Measurements from ENCODE around the gene PRICKLE2. TPM values are rescaled to one million over a fixed set of nuclear protein-coding genes. Genes with fewer than 3 reads are reported as not detected.

Gene PRICKLE2
- total and polyA plus RNA-seq, 2 experiments from 2014 or later, result 1.1 to 12.5 TPM

DNA sequence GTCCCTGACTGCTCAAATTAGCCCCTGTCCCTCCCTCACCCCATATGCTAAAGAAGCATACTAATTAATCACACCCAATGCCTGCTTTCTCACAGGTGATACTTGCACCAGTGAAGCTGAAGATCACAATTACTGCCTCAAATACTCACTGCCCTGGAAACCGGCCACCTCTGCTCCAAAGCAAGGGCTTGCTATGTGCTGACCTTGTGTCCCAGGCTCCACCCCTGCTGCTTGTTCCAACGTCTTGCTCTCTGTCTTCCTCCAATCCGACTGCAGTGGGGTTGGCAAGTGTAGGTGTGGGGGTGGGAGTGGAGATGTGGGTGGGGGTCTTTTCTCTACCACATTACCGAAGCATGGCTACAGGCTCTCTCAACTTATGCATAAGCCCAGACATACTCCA, 146.3 kb downstream of the PRICKLE2 start:
- Mint-ChIP-seq H3K4me3 (no peak overlapping the region), H3K36me3 (ENCODE audit: low read depth) (no peaks in the 10 kb centered on the region), H3K9me3 (no peaks in the 10 kb centered on the region), H3K27ac (no peak overlapping the region), H3K4me1 (peaks cover 9% of the 10 kb centered on the region; the same call in 2 of the 3 replicates), H3K27me3 (ENCODE audit: insufficient read depth, low read depth, poor library complexity) (peaks cover 4% of the 10 kb centered on the region)
- no peaks in the 10 kb centered on the region for H3F3A ChIP-seq (replicated peaks; ENCODE audit: low read depth)
- H3K4me2 ChIP-seq, result no peak overlapping the region
- no peak overlapping the region for H3K27ac ChIP-seq (ENCODE audit: low read depth)
- H3K9me2 ChIP-seq (ENCODE audit: insufficient read depth), result peaks cover 2% of the 10 kb centered on the region; the same call in 1 of the 2 replicates
- H2AFZ ChIP-seq, result no peak overlapping the region
- no peak overlapping the region for H3K4me3 ChIP-seq
- ATAC-seq (no peak), DNase-seq (ENCODE audit: low spot score) (no peak)
- H4K20me1 ChIP-seq (replicated peaks; ENCODE audit: insufficient read depth), result no peaks in the 10 kb centered on the region
- H3K79me2 ChIP-seq (replicated peaks; ENCODE audit: insufficient read depth), result no peaks in the 10 kb centered on the region
- H3K36me3 ChIP-seq (ENCODE audit: insufficient read depth), result no peaks in the 10 kb centered on the region
- no peak for TF ChIP-seq CREB1 (CRISPR knock-in tag; IDR thresholded peaks at IDR 0.05; ENCODE audit: low read depth)
- TF ChIP-seq, protein P1, sequence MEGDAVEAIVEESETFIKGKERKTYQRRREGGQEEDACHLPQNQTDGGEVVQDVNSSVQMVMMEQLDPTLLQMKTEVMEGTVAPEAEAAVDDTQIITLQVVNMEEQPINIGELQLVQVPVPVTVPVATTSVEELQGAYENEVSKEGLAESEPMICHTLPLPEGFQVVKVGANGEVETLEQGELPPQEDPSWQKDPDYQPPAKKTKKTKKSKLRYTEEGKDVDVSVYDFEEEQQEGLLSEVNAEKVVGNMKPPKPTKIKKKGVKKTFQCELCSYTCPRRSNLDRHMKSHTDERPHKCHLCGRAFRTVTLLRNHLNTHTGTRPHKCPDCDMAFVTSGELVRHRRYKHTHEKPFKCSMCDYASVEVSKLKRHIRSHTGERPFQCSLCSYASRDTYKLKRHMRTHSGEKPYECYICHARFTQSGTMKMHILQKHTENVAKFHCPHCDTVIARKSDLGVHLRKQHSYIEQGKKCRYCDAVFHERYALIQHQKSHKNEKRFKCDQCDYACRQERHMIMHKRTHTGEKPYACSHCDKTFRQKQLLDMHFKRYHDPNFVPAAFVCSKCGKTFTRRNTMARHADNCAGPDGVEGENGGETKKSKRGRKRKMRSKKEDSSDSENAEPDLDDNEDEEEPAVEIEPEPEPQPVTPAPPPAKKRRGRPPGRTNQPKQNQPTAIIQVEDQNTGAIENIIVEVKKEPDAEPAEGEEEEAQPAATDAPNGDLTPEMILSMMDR (conservative IDR thresholded peaks at IDR 0.05; ENCODE audit: low read depth in 2 of 2), result no peak
- no peak for TF ChIP-seq ZNF114 (CRISPR knock-in tag; IDR thresholded peaks at IDR 0.05)
- no peak for TF ChIP-seq ZNF331 (CRISPR knock-in tag; IDR thresholded peaks at IDR 0.05; ENCODE audit: low read depth)
- TF ChIP-seq EZH2phosphoT487 (IDR thresholded peaks at IDR 0.05; ENCODE audit: unreplicated experiment), result no peak
- no peak for TF ChIP-seq STAT1 (IDR thresholded peaks at IDR 0.05; ENCODE audit: unreplicated experiment)
- TF ChIP-seq, protein P2, sequence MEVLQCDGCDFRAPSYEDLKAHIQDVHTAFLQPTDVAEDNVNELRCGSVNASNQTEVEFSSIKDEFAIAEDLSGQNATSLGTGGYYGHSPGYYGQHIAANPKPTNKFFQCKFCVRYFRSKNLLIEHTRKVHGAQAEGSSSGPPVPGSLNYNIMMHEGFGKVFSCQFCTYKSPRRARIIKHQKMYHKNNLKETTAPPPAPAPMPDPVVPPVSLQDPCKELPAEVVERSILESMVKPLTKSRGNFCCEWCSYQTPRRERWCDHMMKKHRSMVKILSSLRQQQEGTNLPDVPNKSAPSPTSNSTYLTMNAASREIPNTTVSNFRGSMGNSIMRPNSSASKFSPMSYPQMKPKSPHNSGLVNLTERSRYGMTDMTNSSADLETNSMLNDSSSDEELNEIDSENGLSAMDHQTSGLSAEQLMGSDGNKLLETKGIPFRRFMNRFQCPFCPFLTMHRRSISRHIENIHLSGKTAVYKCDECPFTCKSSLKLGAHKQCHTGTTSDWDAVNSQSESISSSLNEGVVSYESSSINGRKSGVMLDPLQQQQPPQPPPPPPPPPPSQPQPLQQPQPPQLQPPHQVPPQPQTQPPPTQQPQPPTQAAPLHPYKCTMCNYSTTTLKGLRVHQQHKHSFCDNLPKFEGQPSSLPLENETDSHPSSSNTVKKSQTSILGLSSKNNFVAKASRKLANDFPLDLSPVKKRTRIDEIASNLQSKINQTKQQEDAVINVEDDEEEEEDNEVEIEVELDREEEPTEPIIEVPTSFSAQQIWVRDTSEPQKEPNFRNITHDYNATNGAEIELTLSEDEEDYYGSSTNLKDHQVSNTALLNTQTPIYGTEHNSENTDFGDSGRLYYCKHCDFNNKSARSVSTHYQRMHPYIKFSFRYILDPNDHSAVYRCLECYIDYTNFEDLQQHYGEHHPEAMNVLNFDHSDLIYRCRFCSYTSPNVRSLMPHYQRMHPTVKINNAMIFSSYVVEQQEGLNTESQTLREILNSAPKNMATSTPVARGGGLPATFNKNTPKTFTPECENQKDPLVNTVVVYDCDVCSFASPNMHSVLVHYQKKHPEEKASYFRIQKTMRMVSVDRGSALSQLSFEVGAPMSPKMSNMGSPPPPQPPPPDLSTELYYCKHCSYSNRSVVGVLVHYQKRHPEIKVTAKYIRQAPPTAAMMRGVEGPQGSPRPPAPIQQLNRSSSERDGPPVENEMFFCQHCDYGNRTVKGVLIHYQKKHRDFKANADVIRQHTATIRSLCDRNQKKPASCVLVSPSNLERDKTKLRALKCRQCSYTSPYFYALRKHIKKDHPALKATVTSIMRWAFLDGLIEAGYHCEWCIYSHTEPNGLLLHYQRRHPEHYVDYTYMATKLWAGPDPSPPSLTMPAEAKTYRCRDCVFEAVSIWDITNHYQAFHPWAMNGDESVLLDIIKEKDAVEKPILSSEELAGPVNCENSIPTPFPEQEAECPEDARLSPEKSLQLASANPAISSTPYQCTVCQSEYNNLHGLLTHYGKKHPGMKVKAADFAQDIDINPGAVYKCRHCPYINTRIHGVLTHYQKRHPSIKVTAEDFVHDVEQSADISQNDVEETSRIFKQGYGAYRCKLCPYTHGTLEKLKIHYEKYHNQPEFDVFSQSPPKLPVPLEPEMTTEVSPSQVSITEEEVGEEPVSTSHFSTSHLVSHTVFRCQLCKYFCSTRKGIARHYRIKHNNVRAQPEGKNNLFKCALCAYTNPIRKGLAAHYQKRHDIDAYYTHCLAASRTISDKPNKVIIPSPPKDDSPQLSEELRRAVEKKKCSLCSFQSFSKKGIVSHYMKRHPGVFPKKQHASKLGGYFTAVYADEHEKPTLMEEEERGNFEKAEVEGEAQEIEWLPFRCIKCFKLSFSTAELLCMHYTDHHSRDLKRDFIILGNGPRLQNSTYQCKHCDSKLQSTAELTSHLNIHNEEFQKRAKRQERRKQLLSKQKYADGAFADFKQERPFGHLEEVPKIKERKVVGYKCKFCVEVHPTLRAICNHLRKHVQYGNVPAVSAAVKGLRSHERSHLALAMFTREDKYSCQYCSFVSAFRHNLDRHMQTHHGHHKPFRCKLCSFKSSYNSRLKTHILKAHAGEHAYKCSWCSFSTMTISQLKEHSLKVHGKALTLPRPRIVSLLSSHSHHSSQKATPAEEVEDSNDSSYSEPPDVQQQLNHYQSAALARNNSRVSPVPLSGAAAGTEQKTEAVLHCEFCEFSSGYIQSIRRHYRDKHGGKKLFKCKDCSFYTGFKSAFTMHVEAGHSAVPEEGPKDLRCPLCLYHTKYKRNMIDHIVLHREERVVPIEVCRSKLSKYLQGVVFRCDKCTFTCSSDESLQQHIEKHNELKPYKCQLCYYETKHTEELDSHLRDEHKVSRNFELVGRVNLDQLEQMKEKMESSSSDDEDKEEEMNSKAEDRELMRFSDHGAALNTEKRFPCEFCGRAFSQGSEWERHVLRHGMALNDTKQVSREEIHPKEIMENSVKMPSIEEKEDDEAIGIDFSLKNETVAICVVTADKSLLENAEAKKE (CRISPR knock-in tag; IDR thresholded peaks at IDR 0.05), result no peak
- TF ChIP-seq JUNB (IDR thresholded peaks at IDR 0.05; ENCODE audit: unreplicated experiment), result no peak
- TF ChIP-seq, protein P3, sequence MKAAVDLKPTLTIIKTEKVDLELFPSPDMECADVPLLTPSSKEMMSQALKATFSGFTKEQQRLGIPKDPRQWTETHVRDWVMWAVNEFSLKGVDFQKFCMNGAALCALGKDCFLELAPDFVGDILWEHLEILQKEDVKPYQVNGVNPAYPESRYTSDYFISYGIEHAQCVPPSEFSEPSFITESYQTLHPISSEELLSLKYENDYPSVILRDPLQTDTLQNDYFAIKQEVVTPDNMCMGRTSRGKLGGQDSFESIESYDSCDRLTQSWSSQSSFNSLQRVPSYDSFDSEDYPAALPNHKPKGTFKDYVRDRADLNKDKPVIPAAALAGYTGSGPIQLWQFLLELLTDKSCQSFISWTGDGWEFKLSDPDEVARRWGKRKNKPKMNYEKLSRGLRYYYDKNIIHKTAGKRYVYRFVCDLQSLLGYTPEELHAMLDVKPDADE (IDR thresholded peaks at IDR 0.05), result no peak
- TF ChIP-seq NANOG (IDR thresholded peaks at IDR 0.05; ENCODE audit: borderline replicate concordance), result no peak
- no peak for TF ChIP-seq EZH2 (IDR thresholded peaks at IDR 0.05; ENCODE audit: low read depth, unreplicated experiment)
- no peak for TF ChIP-seq POLR2AphosphoS5 (IDR thresholded peaks at IDR 0.05; ENCODE audit: low read depth)
- TF ChIP-seq, protein P4, sequence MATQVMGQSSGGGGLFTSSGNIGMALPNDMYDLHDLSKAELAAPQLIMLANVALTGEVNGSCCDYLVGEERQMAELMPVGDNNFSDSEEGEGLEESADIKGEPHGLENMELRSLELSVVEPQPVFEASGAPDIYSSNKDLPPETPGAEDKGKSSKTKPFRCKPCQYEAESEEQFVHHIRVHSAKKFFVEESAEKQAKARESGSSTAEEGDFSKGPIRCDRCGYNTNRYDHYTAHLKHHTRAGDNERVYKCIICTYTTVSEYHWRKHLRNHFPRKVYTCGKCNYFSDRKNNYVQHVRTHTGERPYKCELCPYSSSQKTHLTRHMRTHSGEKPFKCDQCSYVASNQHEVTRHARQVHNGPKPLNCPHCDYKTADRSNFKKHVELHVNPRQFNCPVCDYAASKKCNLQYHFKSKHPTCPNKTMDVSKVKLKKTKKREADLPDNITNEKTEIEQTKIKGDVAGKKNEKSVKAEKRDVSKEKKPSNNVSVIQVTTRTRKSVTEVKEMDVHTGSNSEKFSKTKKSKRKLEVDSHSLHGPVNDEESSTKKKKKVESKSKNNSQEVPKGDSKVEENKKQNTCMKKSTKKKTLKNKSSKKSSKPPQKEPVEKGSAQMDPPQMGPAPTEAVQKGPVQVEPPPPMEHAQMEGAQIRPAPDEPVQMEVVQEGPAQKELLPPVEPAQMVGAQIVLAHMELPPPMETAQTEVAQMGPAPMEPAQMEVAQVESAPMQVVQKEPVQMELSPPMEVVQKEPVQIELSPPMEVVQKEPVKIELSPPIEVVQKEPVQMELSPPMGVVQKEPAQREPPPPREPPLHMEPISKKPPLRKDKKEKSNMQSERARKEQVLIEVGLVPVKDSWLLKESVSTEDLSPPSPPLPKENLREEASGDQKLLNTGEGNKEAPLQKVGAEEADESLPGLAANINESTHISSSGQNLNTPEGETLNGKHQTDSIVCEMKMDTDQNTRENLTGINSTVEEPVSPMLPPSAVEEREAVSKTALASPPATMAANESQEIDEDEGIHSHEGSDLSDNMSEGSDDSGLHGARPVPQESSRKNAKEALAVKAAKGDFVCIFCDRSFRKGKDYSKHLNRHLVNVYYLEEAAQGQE (IDR thresholded peaks at IDR 0.05; ENCODE audit: unreplicated experiment), result no peak
- no peaks in the 10 kb centered on the region for H3K27me3 ChIP-seq (ENCODE audit: insufficient read depth)
- H3K4me1 ChIP-seq (ENCODE audit: insufficient read depth), result peaks cover 5% of the 10 kb centered on the region

Data from GM23338 (cell line).